HG02870 (cell line): Measurements from ENCODE around the gene ARMC2.
"Not testable (repeated sequence)": the region's sequence is repeated elsewhere in the genome, so short reads cannot be mapped to it uniquely, and the experiment has no call there.

Source experiments
- ATAC-seq: cut with Tn5 transposase; IDR thresholded peaks from one replicate; pipeline ENCODE4 v1.9.1; 2021; ENCODE audit warnings: mild to moderate bottlenecking, moderate library complexity; ENCODE audit not compliant: unreplicated experiment

Gene ARMC2

DNA sequence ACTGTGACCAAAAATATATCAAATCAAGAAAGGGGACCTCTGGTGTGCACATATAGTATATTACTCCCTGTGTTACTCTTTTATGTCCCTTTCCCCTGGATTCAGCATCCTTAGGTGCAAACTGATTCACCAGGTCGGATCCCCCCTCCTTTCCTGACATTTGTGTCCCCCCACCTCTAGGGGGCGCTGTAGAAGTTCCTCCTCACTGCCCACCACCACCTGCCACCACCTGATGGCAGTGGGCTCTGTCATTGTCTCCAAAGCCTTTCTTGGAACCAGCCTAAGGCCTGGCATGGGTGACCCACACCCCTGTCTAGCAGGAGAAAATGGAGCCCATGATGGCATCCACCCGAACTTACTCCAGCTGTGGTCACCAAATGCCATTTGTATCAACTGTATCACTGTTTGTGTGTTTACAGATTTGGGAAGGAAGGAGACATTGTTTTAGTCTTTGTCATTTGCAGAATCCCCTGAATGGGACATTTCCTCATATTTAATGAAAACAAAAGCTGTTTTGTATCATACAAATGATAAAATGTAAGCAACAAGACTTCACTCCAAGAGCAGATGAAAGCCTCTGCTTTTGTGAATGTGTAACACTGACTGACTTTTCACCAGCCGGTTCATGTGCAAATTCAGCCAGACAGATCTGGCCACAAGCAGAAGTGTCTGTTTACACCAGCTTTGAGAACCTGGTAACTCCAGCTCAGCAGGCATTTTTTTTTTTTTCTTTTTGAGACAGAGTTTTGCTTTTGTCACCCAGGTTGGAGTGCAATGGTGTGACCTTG lies 66.2 kb downstream of the ARMC2 start:
- no peak for ATAC-seq

DNA sequence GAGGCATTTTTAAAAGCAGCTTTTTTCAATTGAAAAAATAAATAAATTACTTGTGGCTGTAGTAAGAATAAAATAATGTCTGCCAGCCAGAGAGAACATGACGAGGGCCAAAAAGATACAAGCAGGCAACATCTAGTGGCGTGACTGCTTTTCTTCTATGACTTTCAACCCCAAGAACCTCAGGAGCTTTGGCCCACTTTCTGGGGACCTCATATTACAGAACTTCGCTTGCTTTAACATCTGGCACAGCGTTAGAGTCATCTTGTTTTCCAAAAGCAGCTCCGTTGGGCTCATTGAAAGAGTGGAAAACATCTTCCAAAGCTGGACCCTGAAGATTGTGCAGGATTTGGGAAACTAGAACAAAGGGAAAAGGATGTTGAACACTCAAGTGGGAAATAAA lies 67.0 kb downstream of the ARMC2 start:
- no peak for ATAC-seq

DNA sequence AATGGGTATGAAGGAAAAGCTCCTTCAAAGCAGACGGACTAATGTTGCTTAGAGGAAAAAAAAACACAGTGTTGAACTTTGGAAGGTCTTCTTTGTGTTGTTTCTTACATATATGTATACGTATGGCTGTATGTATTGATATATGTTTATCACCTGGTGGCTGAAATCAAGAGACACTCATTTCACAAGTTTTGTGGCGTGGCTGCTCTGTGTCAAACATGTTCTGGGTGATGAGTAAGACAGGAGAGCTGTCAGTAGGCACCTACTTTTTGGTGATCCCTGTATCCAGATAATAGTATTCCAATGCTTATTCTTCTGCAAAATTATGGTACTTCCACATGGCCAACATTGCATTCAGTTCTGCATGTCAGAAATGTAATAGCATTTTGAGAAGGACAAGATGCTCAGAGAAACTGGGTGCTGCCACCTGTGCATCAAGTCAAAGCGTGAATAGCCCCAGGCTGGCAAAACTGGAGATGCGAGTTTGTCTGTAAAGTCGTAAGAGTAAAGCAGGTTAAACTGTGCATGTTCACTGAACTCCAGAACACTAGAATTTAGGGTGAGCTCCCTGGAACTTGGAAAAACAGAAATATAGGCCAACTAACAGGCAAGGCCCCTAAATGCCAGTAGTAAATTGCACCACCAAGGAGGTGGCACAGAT lies 67.9 kb downstream of the ARMC2 start:
- no peak for ATAC-seq

DNA sequence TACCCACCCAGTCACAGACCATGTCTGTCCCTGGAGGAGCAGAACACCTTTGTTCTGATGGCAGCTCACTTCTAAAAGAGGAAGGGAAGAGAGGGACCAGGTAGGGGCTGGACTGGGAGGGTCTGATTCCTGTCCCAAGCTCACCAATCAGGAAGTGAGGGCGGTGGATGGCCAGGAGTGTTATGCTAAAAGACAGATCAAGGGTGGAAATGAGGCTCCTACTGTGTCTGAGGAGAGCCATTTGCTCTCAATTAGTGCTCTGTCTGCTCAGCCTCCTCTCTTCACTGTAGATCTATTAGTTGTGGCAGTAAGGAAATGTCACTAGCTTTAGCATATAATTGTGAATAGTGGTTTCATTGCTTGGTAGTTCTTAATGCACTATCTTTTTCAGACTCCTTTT lies 72.5 kb downstream of the ARMC2 start:
- no peak for ATAC-seq

DNA sequence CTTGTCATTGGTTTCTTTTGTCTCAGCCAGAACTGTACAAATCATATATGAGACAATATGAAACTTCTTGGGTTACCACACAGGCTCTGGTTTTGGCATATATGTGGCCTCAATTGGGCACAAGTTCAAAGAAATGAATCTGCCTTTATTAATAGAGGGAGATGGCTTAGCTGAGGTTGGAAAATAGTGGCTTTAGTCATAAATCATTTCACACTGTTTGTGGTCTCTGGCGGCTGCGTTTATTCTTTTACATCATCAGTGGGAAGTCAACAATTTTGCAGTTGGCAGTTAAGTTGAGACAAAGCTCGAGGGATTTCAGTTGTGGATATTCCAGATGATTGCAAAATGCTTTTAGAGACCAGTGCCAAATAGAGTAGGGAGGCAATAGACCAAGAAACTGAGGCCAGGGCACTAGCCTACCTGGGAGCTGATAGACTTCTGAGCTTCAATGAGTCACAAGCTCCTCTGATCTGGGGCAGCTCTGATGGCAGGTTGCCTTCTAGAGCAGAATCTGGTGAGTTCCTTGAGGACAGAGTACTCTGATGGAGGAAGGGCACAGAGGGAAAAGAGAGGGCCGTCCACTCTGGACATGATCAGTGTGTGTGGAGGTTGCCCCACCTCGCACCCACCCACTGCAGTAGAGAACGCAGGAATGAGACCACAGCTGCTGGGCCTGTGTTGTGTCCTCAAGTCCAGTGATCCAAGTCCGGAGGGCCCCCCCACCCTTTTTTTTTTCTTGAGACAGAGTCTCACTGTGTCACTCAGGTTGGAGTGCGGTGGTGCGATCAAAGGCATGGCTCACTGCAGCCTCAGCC lies 73.5 kb downstream of the ARMC2 start:
- no peak for ATAC-seq

DNA sequence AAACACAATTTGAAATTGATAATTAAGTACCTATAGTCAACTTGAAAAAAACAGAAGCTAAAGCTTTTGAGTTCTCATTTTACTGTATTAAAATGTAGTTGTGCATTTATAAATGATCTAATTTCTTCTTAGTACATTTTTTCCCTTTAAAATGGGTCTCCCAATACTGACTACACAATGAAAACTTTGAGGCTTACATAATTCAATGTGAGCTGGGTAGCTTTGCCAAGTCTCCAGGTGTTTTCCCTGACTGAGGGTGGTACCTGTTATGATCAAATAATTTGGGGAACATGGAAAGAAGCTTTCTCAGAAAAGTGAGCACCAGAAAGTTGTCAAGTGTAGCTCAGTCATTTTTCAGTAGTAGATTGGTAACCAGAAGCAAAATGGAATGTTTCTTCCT lies 74.3 kb downstream of the ARMC2 start:
- no peak for ATAC-seq

DNA sequence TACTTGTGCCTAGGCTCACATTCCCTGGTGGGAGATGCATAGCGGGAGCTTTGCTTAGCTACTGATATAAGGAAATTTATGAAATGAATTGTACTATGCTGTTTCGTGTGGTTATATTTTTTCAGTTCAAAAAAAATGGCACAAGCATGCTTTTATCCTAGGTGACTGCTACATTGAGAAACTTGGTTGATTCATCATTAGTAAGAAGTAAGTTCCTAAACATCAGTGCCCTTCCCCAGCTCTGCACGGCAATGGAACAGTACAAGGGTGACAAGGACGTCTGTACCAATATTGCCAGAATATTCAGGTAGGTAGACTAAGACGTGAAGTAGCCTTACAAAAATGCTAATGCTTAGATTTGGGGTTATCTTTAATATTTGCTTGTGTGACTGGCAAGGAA lies 79.7 kb downstream of the ARMC2 start:
- ATAC-seq: no peak

DNA sequence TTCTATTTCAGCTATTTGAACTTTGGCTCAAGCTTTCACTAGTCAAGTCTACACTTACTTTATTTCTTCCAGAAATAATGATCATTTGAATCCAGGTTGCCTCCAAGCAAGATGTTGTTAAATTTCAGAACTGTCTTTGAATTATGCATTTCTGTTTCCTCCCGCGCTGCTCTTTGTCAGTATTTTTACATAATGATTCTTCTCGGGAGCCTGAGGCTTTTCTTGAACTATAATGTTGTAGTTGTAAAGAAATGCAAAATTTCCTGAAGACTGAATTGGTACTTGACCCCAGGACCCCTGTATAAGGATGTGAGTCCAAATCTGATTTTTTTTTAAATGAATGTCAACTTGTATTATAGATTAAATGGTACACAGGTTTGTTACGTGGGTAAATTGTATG lies 80.4 kb downstream of the ARMC2 start:
- no peak for ATAC-seq

DNA sequence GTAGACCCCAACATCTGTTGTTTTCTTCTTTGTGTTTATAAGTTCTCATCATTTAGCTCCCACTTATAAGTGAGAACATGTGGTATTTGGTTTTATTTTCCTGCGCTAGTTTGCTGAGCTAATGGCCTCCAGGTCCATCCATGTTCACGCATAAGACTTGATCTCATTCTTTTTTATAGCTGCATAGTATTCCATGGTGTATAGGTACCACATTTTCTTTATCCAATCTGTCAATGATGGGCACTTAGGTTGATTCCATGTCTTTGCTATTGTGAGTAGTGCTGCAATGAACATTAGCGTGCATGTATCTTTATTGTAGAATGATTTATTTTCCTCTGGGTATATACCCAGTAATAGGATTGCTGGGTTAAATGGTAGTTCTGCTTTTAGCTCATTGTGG lies 82.9 kb downstream of the ARMC2 start:
- not testable (repeated sequence) for ATAC-seq

DNA sequence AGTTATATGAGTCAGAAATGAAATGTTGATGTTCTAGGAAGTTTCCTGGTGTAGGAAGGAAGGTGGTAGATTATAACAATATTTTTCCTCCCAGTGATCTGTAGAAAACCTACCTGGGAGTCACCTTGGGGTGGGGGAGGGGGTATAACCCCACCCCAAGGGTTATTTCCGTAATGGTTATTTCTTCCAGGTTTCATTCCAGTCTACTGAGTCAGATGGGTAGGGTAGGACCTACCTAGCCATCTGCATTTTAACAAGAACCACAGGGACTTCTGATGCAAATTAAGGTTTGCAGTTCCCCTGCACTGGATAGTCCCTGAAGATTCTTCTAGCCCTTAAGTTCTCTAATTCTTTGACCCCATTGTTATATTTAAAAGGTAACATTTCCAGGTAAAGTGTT lies 88.9 kb downstream of the ARMC2 start:
- ATAC-seq: no peak

DNA sequence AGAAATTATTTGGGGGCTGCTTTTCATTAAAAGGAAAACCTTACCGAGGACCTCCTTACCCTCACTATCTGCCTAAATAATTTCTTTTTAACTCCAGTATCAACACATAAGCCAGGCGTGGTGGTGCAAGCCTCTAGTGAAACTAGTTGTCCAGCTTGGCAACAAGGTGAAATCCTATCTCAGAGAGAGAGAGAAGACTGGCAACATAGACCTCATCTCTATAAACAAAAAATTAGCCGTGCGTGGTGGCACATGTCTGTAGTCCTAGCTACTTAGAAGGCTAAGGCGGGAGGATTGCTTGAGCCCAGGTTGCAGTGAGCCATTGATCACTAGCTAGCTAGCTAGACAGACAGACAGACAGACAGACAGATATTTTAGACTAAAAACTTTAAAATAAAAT lies 92.5 kb downstream of the ARMC2 start:
- no peak for ATAC-seq

DNA sequence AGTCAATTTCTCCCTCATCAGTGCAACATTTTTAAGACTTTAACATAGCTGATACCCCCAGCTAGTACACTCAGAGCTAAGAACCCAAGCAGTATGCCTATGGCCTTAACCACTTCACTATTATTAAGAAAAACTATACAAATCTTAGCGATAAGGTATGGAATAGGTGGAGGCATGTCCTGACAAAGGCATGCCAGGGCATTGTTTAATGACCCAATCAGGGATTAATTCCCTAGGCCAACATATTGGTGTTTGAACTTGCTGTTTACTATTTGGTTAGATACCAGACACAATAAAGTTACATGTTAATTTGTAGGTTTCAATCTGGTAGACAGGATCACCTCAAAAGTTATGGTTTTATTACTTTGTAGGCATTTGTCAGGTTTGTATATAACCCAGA lies 93.1 kb downstream of the ARMC2 start:
- ATAC-seq: no peak

DNA sequence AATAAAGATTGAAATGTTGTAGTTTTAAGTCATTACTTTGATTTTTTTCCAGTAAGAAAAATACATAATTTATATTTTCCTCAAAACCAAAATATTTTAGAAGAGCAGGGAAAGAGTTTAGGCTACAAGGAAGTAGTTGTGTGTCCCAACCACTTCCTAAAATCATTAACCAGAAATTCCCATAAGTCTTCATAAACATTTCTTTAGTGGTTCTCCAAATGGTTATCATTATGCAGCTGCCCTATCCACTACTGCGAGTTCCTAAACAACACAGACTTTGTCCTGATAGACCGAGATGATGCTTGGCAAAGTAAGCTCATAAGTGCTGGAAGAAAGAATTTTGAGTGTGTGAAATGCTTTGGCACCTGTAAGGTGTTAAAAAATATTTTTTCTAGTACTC lies 93.6 kb downstream of the ARMC2 start:
- no peak for ATAC-seq

DNA sequence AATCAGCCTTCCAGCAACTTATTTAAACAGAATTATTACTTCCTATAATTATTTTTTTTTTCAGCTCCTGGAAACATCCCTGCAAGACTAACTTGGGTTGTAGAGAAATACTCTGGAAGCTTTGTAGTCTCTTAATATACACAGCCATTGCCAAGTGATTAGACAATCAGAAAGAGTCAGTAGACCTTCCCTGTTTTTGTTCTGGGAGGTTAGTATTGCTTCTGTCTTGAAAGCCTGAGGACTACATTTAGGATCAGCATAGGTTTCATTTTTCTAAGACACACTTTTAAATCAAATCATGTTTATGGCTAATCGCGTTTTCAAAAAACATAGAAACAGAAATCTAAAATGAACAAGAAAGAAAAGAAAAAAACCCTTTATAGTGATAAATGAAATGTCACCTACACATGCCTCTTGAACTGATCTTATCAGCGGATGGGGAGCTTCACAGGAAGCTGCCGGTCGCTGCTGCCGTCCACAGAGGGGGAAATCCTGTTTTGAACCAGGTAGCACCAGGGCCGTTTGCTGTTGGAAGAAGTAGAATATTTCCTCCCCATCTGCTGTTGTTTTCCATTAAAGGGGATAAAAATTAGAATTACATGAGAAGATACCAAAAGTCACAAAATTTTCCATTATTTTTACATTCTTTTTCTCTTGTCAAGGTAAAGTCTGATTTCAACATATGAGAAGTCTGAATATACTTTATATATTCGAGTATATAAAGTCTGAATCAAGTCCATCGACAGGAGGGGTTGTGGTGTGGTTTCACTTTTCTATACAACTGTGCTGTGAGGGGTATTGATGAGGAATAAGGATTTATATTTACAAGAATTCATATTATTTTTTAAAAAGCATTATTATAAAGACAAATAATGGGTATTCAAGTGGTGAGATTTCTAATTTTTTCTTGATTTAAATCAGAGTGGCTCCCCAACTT lies 94.6 kb downstream of the ARMC2 start:
- no peak for ATAC-seq

DNA sequence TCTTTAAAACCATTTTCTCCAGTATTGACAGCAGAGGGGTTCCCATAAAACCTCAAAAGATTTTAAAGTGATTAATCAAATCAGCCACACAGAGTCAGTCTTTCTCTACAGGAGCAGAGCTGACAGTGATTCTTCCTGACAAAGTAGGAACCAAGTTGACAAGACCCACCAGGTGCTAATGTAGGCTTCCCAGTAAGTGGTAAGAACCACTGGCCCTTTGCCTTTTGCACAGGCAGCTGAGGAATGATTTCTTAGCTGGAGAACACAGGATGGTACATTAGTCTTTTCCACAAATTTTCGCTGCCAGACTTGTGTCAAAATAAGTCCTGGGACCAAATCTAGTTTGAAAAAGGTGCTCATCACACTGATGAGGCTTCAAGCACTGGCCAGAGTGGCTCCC lies 95.8 kb downstream of the ARMC2 start:
- ATAC-seq: no peak

DNA sequence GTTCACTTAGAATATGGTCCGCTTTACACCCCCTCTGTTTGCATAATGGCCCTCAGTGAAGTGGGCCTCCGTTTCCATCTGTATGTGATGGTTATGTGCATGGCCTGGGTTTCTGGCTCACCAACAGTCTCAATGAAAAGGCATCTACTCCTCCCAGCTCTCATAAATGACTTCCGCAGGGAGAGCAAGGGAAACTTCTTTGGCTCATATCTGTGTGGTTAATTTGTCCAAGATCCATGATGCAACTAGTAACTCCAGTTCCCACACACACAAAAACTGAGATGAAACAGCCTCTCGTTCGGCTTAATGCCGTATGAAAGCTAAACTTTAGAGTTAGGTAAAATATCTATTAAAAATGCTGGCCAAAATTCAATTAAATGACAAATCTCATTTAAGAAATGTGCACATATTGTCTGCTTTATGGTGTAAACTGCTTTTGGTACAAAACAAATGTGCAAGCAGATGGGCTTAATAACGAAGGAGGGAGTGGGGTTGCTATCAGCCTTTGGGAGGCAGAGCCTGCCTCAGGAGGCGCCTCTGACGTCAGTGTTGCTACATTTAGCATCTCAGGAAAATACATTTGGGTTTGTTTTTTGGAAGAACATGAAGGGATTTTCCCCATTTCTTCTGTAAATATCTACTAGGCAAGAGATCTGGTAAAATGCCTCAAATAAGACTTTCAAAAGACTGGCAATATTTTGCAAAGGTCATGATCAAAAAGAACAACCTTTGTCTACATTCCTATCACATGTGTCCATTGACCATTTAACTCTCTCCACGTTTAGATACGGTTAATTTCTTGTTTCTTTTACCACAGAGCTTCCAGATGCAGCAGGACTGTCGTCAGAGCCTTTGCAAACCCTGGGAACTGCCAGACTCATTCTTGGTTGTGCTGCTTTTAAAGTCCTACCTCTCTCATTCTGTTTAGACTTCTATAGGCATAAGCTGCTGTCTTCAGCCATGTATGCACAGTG lies 96.8 kb downstream of the ARMC2 start:
- no peak for ATAC-seq

DNA sequence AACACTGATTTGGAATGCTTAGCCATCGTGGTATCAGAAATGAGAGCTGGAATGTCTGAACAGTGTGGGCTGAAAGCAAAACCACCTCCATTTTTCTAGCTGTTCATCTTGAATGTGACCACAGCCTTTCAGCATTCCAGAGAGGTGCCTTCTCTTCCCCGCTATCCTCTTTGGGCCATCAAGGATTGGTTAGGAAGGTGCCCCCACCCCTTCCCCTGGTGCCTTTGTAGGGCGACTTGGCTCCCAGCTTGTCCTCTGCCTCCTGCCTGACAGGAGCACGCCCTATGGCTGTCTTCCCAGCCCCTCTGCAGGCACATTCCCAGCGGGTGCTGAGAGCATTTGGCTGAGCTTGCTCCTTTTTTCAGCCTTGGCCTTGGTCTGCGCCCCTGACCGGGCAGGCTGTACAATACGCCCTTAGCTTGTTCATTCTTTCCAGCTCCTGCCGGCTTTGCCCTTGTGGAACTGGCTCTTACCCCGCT lies 97.5 kb downstream of the ARMC2 start:
- ATAC-seq: no peak

DNA sequence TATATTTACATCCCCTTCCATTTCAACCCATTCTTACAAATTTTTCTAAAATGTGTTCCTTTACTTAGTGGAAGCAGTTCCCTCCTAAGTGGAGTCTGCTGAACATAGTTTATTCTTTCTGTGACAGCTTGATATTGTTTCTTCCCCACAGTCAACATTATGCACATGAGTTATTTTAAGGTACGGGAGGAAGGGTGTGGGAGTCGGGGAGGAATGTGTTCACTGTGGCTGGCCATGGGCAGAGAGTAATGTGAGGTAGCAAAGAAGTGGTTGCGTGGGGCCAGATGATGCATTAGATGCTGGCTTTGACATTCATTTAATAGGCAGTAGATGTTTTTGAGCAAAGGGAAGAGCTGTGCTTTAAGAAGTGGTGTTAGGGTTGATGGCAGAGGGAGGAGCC lies 98.5 kb downstream of the ARMC2 start:
- no peak for ATAC-seq

DNA sequence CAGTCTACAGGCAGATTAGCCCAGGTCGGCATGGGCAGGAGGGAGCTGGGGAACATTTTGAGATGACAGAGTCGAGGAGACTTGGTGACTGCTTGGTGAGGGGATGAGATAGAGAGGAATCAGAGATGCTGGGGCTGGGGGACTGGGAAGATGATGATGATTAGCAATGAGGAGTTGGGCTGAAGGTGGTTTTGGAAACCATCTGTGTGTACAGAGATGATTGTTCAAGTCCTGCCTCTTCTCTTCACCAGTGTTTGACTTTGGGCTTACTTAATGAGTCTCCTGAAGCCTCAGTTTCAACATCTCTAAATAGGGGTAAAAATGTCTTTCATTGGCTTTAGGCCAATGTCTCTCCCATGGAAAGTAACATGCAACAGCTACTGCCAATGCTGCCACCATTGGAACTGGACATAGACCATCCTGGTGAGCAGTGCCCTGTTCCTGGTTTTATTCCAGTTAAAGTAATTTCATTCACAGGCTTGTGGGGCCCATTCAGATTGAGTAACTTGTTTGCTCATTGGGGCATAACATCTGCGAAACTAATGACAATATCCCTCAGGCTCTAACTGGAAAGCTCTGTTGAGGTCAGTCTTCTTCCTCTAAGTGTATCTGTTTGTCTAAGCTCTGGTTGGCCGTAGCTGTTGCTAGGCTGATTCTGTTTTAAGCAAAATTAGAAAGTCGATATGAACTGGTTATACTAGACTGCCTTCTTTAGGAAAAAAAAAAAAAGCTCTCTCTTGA lies 99.1 kb downstream of the ARMC2 start:
- ATAC-seq: no peak
